HG03196 (cell line): Measurements from ENCODE around the gene PPP1R27.
"Not testable (repeated sequence)": the region's sequence is repeated elsewhere in the genome, so short reads cannot be mapped to it uniquely, and the experiment has no call there.

ENCODE experiments used
- ATAC-seq: cut with Tn5 transposase; IDR thresholded peaks from one replicate; pipeline ENCODE4 v1.9.1; 2021; ENCODE audit not compliant: unreplicated experiment

PPP1R27 gene

GRCh38 chr17:81842725-81843504 lies 8.1 kb upstream of the PPP1R27 start:
- no peak for ATAC-seq

DNA sequence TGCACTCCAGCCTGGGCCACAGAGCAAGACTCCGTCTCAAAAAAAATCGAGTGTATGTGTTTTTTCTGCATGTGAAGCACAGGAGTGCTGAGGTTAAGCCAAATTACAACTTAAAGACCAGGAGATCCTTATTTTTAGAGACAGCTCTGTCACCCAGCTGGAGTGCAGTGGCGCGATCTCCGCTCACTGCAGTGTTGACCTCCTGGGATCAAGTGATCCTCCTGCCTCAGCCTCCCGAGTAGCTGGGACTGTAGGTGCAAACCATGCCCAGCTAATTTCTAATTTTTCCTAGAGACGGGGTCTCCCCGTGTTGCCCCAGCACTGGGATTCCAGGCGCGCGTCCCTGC lies 7.5 kb upstream of the PPP1R27 start:
- ATAC-seq, result no peak

DNA sequence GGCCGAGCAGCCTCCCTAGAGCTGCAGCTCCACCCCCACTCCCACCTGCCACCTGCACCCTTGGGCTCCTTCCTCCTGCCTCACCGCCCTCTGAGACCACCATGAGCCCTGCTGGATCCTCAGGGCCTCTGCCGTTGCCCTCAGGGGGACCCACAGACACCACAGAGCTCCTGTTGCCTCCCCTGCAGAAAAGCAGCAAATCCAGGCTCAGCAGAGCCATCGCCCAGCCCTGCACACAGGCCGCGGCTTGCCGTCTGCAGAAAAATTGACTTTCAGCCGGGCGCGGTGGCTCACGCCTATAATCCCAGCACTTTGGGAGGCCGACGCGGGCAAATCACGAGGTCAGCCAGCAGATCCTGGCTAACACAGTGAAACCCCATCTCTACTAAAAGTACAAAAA lies 7.0 kb upstream of the PPP1R27 start:
- no peak for ATAC-seq

DNA sequence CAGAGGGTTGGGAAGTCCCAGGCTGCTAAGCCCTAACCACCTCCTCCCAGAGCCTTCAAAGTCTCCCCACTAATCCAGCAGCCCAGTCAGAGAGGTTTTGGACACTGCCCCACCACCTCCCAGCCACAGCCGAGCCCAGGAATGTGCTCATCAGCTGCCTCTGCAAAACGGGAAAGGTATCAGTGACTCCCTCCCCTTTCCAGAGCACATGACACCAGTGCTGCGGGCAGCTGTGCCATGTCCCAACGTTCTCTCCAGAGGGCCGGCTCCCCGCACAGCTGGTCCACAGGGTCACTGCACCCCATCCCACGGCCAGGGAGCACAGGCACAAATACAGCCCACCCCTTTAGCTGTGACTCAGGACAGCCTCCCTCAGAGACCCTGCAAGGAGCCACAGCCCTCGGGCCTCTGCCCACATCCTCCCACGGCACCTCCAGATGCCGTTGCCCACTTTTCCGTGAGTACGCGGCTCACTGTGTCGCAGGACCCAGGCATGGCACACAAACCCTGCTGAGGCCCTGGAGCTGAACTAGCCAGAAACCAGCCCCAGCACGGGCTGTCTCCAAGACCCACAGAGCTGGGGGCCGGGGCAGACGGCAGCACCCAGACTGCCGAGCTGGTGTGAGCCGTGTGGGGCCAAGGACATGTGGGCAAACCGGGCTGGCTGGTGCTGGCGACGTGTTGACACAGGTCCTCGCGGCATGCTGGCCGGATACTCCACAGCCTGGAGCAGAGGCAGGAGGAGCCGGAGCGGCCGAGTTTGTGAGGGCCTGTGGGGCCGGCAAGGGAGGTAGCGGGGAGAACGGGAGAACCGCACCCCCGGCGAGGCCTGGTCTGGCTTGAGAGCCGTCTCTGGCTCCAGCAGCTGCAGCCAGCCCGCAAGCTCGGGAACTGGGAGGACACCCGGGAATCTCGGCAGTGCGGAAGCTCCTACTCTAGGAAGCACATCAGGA lies 6.3 kb upstream of the PPP1R27 start:
- ATAC-seq, result no peak

GRCh38 chr17:81840059-81840458 lies 5.2 kb upstream of the PPP1R27 start:
- ATAC-seq, result not testable (repeated sequence)

DNA sequence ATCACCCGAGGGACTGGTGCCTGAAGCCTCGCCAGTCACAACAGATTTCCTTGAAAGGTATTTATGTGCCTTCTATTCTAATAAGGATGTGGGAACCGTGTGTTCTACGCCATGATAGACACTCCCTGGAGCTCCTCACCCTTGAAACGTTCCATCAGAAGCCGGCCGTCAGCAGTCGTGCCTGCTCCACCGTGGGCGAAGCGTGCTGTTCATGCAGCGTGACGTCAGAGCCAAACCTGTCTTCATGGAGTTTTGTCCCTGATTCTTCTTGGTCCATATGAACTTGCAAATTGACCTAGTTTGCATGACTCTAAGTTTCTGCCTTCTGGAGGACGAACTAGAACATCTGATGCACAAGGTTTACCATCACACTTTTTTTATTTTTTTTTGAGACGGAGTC lies 4.5 kb upstream of the PPP1R27 start:
- no peak for ATAC-seq

GRCh38 chr17:81838753-81839255 lies 4.0 kb upstream of the PPP1R27 start:
- ATAC-seq, result no peak

DNA sequence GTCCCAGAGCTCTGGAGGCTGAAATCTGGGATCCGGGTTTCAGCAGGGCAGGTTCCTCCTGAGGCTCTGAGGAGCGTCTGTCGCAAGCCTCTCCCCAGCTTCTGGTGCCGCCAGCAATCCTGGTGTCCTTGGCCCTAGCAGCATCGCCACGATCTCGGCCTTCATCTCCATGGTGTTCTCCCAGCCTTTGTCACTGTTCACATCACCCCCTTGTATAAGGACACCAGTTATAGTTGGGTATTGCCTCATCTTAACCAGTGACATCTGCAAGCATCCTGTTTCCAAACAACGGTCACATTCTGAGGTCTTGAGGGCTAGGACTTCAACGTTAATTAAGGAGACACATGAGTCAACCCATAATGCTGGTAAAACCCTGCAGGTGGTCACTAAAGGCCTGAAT lies 2.8 kb upstream of the PPP1R27 start:
- no peak for ATAC-seq

DNA sequence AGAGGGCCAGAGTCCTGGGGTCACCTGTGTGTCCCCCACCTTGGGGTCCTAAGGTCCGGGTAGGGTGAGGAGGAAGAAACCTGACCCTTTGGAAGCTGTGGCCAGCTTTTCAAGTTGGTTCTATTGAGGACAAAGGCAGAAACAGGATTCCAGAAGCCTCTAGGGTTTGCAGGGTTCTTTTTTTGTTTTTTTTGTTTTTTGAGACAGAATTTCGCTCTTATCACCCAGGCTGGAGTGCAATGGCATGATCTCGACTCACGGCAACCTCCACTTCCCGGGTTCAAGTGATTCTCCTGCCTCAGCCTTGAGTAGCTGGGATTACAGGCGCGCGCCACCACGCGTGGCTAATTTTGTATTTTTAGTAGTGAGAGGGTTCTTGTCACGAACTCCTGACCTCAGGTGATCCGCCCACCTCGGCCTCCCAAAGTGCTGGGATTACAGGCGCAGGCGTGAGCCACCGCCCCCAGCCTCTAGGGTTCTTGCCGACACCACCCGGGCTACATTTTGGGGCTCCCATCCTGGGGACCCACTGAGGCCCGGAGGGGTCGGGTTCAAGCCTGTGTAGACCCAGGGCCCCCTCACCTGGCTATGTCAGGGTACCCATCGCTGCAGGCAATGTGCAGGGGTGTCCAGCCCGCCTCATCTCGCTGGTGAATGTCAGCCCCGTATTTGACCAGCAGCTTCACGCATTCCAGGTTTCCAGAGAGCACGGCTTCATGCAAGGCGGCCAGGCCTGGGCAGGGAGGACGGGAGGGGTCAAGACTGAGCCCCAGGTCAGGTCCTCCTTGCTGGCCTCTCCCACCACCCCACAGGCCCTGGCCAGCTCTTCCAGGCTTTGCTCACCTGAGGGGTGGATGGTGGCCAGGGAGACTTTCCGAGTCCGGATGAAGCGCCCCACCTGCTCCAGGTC lies 674 bp downstream of the PPP1R27 start:
- ATAC-seq, result no peak

- peak; percentile 63 for ATAC-seq
Measured at GRCh38 chr17:81833160-81833920, 1.5 kb downstream of the PPP1R27 start, which contains the start of gene MCRIP1. MCRIP1 (minus strand) TSS chr17:81833291; CDS start chr17:81824506, 8,785 bp downstream.

GRCh38 chr17:81832608-81833159 lies 2.2 kb downstream of the PPP1R27 start:
- peak; percentile 60 for ATAC-seq

DNA sequence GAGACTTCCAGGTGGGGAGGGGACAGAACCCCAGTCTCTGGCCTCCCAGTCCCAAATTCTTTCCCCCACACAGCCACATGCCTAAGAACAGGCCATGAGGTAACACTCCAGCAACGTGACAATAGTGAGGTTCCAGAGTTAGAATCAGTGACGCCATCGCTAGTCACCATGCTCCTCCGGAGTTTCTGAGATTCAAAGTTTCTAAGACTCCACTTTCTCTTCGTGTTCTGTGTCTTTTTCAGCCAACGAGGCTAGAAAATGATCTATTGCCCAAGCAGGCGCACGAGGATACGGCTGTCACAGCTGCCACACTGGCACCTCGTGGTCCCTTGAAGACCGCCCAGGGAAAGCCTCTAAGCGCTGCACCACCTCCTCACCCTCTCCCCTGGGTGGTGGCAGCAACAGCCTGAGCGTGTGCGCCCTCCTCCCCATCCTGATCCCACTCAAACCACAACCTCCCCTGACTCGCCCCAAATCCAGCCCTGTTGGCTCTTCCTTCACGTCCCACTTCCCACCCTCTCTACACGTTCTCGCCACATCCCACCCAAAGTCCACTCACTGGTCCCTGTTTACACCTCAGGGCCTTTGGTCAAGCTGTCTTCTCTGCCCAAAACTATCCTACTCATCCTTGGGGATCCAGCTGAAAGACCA lies 2.8 kb downstream of the PPP1R27 start:
- ATAC-seq, result peak; percentile 4

DNA sequence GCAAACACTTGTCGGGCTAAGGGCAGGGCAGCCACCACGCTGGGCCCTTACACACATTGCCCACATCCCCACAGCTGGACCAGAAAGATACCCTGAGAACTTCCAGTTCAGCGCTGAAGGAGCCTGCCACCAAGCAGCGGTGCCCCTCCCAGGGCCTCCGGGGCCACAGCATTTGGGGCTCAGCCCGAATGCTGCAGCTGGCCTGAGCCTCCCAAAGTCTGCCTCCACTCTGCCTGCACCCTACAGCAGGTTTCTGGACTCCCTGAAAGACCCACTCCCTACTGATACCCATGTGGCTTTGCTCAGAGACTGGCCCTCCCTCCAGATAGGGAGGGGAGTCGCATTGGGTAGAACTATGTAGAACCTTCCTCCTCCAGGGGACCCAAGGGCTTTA lies 3.3 kb downstream of the PPP1R27 start:
- no peak for ATAC-seq

- no peak for ATAC-seq
Measured at GRCh38 chr17:81829858-81830257, 5.0 kb downstream of the PPP1R27 start.

- ATAC-seq, result no peak
Measured at GRCh38 chr17:81828656-81829055, 6.2 kb downstream of the PPP1R27 start.

DNA sequence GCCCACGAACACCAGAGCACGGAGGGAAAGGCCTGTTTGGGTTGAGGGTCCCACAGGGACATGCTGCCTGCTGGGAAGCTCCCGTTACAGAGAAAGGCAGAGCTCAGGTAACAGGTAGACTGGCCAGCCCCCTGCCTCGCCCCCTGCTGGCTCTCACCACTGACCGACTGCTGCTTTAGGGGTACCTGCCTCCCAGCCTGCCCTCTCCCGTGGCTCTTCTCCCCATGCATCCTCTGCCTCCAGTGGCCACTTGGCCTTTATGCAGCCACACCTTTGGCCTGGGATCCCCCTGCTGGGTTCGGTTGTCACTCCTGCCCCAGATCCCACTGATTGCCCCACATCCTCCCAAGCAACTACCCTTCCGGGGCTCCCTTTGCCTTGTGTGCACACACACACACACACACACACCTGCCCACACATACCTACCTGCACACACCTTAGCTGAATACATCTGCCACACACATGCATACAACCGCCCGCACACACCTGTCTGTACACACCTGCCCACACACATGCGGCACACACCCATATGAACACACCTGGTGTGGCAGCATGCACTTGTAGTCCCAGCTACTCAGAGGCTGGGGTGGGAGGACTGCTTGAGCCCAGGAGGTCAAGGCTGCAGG lies 8.9 kb downstream of the PPP1R27 start:
- ATAC-seq, result no peak

- ATAC-seq, result no peak
Measured at GRCh38 chr17:81824595-81824994, 10.3 kb downstream of the PPP1R27 start.

- no peak for ATAC-seq
Measured at GRCh38 chr17:81823820-81824550, 10.9 kb downstream of the PPP1R27 start.
